LNCAP (cell line): Measurements from ENCODE around the gene JADE2.

Experiments
- CTCF ChIP-seq: fragments of 450-650 bp; IDR thresholded peaks from 2 replicates; pipeline ENCODE4 v1.5.1; 2017; ENCODE audit warnings: mild to moderate bottlenecking

JADE2 gene

DNA sequence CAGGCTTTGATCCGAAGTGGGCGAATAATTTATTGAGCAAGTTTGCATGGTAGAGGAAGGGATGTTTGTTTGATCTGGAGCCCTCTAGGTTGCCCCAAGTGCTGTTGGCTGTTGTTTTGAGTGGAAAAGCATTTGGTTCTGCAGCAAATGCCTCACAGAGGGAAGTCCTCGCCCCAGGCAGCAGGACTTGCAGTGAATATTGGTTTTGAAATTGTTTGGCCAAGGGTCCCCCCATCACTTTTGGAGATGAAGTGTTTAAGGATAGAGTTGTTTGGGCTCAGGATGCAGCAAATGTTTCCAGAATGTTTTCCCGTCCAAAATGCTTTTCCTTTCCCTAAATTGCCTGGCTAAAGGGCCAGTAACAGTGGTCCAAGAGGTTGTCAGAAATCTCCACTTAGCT is 3.1 kb downstream of the JADE2 start:
- TF ChIP-seq CTCF, result no peak

DNA sequence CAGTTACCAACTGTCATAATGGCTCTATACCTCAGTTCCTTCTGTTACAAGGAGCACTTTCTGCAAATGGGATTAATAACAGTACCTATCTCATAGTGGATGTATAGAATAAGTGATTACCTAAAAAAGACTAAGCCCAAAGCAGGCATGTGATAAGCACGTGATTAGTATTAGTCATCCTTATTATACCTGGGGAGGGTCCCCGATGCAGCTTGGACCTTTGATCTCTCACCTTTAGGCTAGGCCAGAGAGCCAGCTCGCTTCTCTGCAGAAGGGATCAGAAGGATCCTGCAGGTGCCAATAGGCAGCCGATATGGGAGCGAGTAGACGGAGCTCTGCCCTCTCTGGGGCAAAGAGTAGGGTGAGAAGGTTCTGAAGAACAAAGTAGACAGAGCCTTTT is 4.0 kb downstream of the JADE2 start:
- no peak for TF ChIP-seq CTCF

DNA sequence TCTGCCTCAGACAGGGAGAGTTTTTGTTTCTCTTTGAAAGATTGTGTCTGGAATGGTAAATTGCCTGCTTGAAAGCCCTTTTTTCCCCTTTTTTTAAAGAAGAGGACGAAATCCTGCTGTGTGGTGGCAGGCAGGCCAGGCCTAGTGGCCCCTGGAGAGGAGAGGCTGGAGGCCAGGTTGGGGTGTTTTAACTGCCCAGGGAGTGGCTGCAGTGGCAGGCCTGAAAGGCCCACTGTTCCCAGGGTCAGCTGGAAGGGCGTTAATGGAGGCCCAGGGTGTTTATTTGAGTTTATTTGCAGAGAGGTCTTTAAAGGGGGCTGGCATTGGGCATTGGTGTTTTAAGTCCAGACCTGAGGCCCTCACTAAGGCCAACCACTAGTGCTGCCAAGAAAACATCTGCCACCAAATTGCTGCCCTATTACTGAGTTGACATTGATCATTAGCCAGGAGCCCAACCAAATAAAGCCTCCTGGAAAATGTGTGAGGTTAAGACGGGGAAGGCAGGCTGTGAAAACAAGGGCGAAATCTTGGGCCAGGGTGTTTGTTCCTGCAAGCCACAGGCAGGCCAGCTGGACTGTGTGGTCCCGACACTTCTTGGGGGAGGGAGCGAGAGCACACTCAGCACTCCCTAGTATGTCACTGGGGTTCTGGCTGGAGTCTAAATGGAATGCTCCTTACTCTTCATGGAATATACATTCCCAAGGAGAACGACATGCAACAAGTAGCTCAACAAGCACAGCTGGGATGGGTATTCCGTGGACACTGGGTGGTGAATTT is 5.0 kb downstream of the JADE2 start:
- TF ChIP-seq CTCF, result no peak

GRCh38 chr5:134533115-134533815 is 7.8 kb downstream of the JADE2 start:
- no peak for TF ChIP-seq CTCF

GRCh38 chr5:134534058-134534725 is 8.7 kb downstream of the JADE2 start:
- no peak for TF ChIP-seq CTCF

DNA sequence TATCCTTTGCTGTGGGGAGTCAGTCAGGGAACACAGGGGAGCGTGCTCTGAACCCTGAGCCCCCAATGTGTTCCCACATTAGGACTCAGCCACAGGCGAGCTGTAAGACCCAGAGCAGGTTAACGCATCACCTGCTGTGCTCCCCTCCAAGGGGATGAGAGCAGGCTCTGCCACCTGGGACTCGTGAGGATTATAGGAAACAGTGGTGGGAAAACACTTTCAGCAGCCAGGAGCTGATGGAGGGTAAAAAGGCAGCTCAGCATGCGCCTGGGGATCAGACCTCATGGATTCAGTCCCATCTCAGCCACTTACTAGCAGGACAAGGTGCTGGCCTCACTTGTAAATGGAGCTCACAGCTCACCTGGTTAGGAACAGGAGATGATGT is 9.2 kb downstream of the JADE2 start:
- TF ChIP-seq CTCF, result no peak

DNA sequence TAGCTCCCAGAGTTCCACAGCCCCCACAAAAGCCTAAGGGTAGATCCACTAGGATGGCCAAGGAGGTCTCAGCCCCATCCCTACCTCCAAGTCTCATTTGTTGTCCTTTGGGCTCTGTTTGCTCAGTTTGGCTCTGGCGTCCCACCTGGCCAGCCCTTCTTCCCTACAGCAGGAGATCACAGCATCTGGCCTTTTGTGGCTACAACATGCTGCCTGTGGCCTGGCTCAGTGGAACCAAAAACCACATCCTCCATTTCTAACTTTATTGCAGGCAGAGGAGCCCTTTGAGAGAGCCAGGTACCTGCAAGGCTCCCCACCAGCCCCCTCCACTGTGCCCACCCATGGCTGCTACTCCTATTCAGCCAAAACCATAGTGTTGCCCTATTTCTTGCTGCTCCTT is 11.4 kb downstream of the JADE2 start:
- TF ChIP-seq CTCF, result no peak
